Measurements from ENCODE around the gene EPS8L2. TPM values are rescaled to one million over a fixed set of nuclear protein-coding genes. Genes with fewer than 3 reads are reported as not detected.
"Not testable (repeated sequence)": the region's sequence is repeated elsewhere in the genome, so short reads cannot be mapped to it uniquely, and the experiment has no call there.

EPS8L2 gene
- total RNA-seq, 3 donors from 2014 or later, result 176 to 335 (median 253) TPM

DNA sequence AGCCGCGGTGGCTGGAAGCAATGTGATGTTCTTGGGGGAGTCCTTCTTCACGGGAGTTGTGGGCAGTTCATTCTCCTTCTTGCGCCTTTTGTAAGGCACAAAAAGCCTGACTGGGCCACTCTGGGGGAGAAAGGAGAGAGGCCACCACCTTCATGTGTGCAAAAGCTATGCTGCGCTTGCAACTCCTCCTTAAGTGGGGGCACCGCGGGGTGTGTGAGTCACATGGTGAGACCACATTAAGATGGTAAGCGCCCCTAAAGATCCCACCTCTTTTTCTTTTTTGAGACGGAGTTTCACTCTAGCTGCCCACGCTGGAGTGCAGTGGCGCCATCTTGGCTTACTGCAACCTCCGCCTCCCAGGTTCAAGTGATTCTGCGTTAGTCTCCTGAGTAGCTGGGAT, 25.1 kb upstream of the EPS8L2 start:
- Histone ChIP-seq H3K4me3 (no peak overlapping the region), H3K36me3 (ENCODE audit: low read depth) (no peaks in the 10 kb centered on the region), H3K4me1 (ENCODE audit: low read depth) (no peaks in the 10 kb centered on the region), H3K9me3 (no peaks in the 10 kb centered on the region)
- intact Hi-C loops (cut with DNase I, micrococcal nuclease), result no loop called here
- TF ChIP-seq, protein P1, sequence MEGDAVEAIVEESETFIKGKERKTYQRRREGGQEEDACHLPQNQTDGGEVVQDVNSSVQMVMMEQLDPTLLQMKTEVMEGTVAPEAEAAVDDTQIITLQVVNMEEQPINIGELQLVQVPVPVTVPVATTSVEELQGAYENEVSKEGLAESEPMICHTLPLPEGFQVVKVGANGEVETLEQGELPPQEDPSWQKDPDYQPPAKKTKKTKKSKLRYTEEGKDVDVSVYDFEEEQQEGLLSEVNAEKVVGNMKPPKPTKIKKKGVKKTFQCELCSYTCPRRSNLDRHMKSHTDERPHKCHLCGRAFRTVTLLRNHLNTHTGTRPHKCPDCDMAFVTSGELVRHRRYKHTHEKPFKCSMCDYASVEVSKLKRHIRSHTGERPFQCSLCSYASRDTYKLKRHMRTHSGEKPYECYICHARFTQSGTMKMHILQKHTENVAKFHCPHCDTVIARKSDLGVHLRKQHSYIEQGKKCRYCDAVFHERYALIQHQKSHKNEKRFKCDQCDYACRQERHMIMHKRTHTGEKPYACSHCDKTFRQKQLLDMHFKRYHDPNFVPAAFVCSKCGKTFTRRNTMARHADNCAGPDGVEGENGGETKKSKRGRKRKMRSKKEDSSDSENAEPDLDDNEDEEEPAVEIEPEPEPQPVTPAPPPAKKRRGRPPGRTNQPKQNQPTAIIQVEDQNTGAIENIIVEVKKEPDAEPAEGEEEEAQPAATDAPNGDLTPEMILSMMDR (IDR thresholded peaks at IDR 0.05), result no peak
- no peak for ATAC-seq
- DNase-seq, result no peak

DNA sequence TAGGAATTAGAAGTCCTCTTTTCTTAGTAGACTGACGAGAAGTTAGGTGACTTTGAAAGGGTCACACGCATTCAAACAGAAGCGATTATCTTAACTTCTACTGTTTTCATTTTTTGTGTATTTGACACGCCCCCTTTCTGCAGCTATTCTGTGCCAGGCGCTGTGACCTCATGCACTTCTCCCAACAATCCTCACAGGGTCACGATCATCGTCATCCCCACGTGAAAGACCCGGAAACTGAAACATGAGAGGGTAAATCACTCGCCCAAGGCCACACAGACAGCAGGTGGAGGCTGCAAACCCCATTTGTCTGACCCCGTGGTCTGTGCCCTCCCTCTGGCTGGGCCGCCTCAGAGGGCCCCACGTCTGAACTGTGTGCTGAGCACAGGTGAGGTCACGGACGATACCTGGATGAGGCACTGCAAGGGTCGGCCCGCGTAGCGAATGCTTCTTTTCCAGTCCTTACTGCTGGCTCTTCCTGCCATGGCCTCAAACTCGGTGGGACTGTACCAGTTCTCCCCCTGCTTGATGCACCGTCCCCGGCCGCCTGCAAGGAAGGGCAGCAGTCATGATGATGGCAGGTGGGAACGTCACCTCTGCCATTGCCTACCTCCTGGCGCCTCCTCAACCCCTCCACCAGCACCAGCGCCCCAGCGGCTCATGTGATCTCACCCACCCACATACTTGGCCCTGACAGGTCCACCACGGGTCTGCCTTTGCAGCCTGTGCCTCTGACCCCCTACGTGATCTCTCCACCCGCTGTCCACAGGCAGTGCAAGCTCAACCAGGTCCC, 19.4 kb upstream of the EPS8L2 start:
- peak in 1 of 3 donors; percentile 43 for DNase-seq
- peaks cover 8% of the 10 kb centered on the region for H3K4me1 ChIP-seq (ENCODE audit: low read depth)
- TF ChIP-seq, protein P1 (IDR thresholded peaks at IDR 0.05), result no peak
- intact Hi-C loops (cut with DNase I, micrococcal nuclease), result no loop called here
- no peaks in the 10 kb centered on the region for H3K36me3 ChIP-seq (ENCODE audit: low read depth)
- no peak for ATAC-seq
- no peak overlapping the region for H3K4me3 ChIP-seq
- H3K9me3 ChIP-seq, result no peaks in the 10 kb centered on the region

DNA sequence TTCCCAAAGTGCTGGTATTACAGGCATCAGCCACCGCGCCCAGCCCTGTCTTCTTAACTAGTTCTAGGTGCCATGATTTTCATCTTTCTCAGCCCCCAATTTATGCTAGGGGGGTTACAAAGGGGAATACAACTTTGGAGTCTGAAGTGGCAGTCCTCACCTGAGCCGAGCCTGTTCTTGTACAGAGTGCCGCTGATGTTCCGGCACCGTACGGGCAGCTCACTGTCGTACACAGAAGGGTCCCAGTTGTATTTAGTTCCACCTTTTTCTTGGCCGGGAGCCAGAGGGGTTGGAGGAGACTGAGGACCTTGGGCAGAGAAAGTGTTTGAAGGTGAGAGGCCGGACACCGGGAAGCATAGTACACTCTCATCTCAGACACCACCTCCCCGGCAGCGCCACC, 18.3 kb upstream of the EPS8L2 start:
- H3K9me3 ChIP-seq, result no peaks in the 10 kb centered on the region
- H3K36me3 ChIP-seq (ENCODE audit: low read depth), result no peaks in the 10 kb centered on the region
- TF ChIP-seq, protein P1 (IDR thresholded peaks at IDR 0.05), result no peak
- ATAC-seq (no peak), DNase-seq (peak in 1 of 3 donors; percentile 27)
- intact Hi-C loops (cut with DNase I, micrococcal nuclease), result no loop called here
- no peak overlapping the region for H3K4me3 ChIP-seq
- peaks cover 12% of the 10 kb centered on the region for H3K4me1 ChIP-seq (ENCODE audit: low read depth)

DNA sequence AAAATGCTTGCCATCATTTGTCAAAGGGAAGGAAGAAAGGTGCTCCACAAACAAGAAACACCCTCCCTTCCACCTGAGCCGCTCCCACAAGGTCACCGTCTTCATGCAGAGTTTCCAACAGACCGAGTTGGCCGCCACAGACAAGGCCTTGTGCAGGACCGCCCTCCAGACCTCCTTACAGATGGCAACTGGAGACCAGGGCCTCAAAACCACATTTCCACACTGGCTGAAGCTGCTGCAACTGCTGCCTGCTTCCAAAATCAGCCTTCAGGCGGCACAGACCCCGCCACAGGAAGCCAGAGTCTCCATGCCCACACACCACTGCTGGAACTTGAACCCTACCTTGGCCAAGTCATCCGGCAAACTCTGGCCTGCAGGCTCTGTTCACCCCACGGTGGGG, 17.4 kb upstream of the EPS8L2 start:
- DNase-seq, result peak in 1 of 3 donors; percentile 40
- intact Hi-C loops (cut with DNase I, micrococcal nuclease), result no loop called here

DNA sequence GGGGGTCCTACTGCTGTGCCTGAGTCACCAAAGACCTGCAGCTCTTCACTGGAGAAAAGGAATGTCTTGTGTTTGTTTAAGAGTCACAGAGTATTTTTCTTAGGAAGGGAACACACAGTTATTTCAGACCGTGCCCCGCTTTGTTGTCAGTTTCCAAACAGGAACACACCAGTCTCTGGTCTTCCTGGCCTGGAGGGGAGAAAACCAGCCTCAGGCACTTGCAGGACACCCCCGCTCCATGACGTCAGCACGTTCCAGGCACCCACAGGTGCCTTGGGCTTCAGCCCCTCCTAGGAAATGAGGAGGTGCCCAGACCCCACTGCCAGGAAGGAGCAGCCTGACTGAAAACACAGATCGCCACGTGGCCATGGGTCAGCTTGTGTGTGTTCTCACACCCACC, 16.4 kb upstream of the EPS8L2 start:
- H3K4me3 ChIP-seq, result no peak overlapping the region
- DNase-seq (peak in 1 of 3 donors; percentile 31), ATAC-seq (no peak)
- no peaks in the 10 kb centered on the region for H3K36me3 ChIP-seq (ENCODE audit: low read depth)
- intact Hi-C loops (cut with DNase I, micrococcal nuclease), result no loop called here
- H3K9me3 ChIP-seq, result no peaks in the 10 kb centered on the region
- H3K4me1 ChIP-seq (ENCODE audit: low read depth), result peaks cover 22% of the 10 kb centered on the region
- TF ChIP-seq, protein P1 (IDR thresholded peaks at IDR 0.05), result no peak

More for the DNA sequence above, 17.4 kb upstream of the EPS8L2 start:
- H3K4me3 ChIP-seq, result no peak overlapping the region
- no peaks in the 10 kb centered on the region for H3K9me3 ChIP-seq
- ATAC-seq, result no peak
- peaks cover 18% of the 10 kb centered on the region for H3K4me1 ChIP-seq (ENCODE audit: low read depth)
- no peaks in the 10 kb centered on the region for H3K36me3 ChIP-seq (ENCODE audit: low read depth)
- TF ChIP-seq, protein P1 (IDR thresholded peaks at IDR 0.05), result no peak

DNA sequence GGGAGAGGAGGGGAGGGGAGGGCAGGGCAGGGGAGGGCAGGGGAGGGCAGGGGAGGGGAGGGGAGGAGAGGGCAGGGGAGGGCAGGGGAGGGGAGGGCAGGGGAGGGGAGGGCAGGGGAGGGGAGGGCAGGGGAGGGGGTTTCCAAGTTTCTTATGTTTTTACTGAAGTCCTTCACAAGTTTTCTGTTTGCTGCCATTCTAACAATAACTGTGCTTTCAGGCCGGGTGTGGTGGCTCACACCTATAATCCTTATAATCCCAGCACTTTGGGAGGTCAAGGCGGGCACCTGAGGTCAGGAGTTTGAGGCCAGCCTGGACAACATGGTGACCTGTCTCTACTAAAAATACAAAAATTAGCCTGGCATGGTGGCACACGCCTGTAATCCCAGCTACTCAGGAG, 15.8 kb upstream of the EPS8L2 start:
- H3K4me3 ChIP-seq; intact Hi-C loops (cut with DNase I, micrococcal nuclease); DNase-seq; H3K36me3 ChIP-seq (ENCODE audit: low read depth); ATAC-seq; H3K9me3 ChIP-seq: not testable (repeated sequence)
- H3K4me1 ChIP-seq (ENCODE audit: low read depth), result peaks cover 22% of the 10 kb centered on the region
